ENCODE measurements around the gene SMAD7. TPM values are rescaled to one million over a fixed set of nuclear protein-coding genes. Genes with fewer than 3 reads are reported as not detected.

Gene SMAD7
- total and polyA plus RNA-seq, 2 donors (not counting 1 experiment from before 2014, with no cell fraction given) = 6.1 to 16.3 TPM

- H3K4me1 ChIP-seq (ENCODE audit: control insufficient read depth, extremely low read depth, insufficient read depth, low read length) = peaks cover 47% of the 10 kb centered on the region
- H3K4me2 ChIP-seq (ENCODE audit: extremely low read depth, insufficient read depth, low read length) = no peak overlapping the region
- H3K27ac ChIP-seq (ENCODE audit: insufficient read depth, low read length) = peak overlapping the region; percentile 95
- H3K27me3 ChIP-seq (ENCODE audit: control insufficient read depth, insufficient read depth, low read length) = no peaks in the 10 kb centered on the region
- H3K4me3 ChIP-seq (replicated peaks in 1 of 4; ENCODE audit: control extremely low read depth in 1 of 4, insufficient read depth in 1 of 4, low read depth in 3 of 4, low read length in 4 of 4) = no peak overlapping the region
- H3K36me3 ChIP-seq (ENCODE audit: control insufficient read depth, insufficient read depth, low read length) = no peaks in the 10 kb centered on the region
- no peak for DNase-seq (ENCODE audit: low read depth in 2 of 2)
- no peak overlapping the region for H2AFZ ChIP-seq (ENCODE audit: low read length)
- peak overlapping the region; percentile 53 for H3K9ac ChIP-seq (ENCODE audit: insufficient read depth, low read length)
- no peaks in the 10 kb centered on the region for H4K20me1 ChIP-seq (ENCODE audit: control insufficient read depth, extremely low read depth, insufficient read depth, low read length)
- no peak for TF ChIP-seq EZH2 (IDR thresholded peaks at IDR 0.05; ENCODE audit: low read length, missing control alignments)
- TF ChIP-seq, protein P1, sequence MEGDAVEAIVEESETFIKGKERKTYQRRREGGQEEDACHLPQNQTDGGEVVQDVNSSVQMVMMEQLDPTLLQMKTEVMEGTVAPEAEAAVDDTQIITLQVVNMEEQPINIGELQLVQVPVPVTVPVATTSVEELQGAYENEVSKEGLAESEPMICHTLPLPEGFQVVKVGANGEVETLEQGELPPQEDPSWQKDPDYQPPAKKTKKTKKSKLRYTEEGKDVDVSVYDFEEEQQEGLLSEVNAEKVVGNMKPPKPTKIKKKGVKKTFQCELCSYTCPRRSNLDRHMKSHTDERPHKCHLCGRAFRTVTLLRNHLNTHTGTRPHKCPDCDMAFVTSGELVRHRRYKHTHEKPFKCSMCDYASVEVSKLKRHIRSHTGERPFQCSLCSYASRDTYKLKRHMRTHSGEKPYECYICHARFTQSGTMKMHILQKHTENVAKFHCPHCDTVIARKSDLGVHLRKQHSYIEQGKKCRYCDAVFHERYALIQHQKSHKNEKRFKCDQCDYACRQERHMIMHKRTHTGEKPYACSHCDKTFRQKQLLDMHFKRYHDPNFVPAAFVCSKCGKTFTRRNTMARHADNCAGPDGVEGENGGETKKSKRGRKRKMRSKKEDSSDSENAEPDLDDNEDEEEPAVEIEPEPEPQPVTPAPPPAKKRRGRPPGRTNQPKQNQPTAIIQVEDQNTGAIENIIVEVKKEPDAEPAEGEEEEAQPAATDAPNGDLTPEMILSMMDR (conservative IDR thresholded peaks at IDR 0.05 in 1 of 2, IDR thresholded peaks at IDR 0.05 in 1 of 2; ENCODE audit: low read depth in 1 of 2, low read length in 2 of 2) = no peak
- H3K9me3 ChIP-seq (ENCODE audit: control insufficient read depth, insufficient read depth, low read depth, low read length) = no peaks in the 10 kb centered on the region
- H3K79me2 ChIP-seq (ENCODE audit: control insufficient read depth, insufficient read depth, low read length) = no peaks in the 10 kb centered on the region
These were observed 42.2 kb upstream of the SMAD7 start for GRCh38 chr18:48992791-48993555.

GRCh38 chr18:48992133-48992532 lies 41.4 kb upstream of the SMAD7 start:
- H3K9me3 ChIP-seq (ENCODE audit: control insufficient read depth, insufficient read depth, low read depth, low read length) = no peaks in the 10 kb centered on the region
- no peak overlapping the region for H3K4me2 ChIP-seq (ENCODE audit: extremely low read depth, insufficient read depth, low read length)
- H4K20me1 ChIP-seq (ENCODE audit: control insufficient read depth, extremely low read depth, insufficient read depth, low read length) = no peaks in the 10 kb centered on the region
- no peaks in the 10 kb centered on the region for H3K79me2 ChIP-seq (ENCODE audit: control insufficient read depth, insufficient read depth, low read length)
- no peaks in the 10 kb centered on the region for H3K36me3 ChIP-seq (ENCODE audit: control insufficient read depth, insufficient read depth, low read length)
- H3K27me3 ChIP-seq (ENCODE audit: control insufficient read depth, insufficient read depth, low read length) = no peaks in the 10 kb centered on the region
- H2AFZ ChIP-seq (ENCODE audit: low read length) = no peak overlapping the region
- TF ChIP-seq, protein P1 (conservative IDR thresholded peaks at IDR 0.05 in 1 of 2, IDR thresholded peaks at IDR 0.05 in 1 of 2; ENCODE audit: low read depth in 1 of 2, low read length in 2 of 2) = no peak
- TF ChIP-seq EZH2 (IDR thresholded peaks at IDR 0.05; ENCODE audit: low read length, missing control alignments) = no peak
- no peak overlapping the region for H3K27ac ChIP-seq (ENCODE audit: insufficient read depth, low read length)
- peaks cover 38% of the 10 kb centered on the region for H3K4me1 ChIP-seq (ENCODE audit: control insufficient read depth, extremely low read depth, insufficient read depth, low read length)
- H3K9ac ChIP-seq (ENCODE audit: insufficient read depth, low read length) = no peak overlapping the region
- no peak overlapping the region for H3K4me3 ChIP-seq (replicated peaks in 1 of 4; ENCODE audit: control extremely low read depth in 1 of 4, insufficient read depth in 1 of 4, low read depth in 3 of 4, low read length in 4 of 4)
- no peak for DNase-seq (ENCODE audit: low read depth in 2 of 2)

GRCh38 chr18:48991676-48992075 lies 40.9 kb upstream of the SMAD7 start:
- H3K4me1 ChIP-seq (ENCODE audit: control insufficient read depth, extremely low read depth, insufficient read depth, low read length) = peaks cover 34% of the 10 kb centered on the region
- H3K27me3 ChIP-seq (ENCODE audit: control insufficient read depth, insufficient read depth, low read length) = no peaks in the 10 kb centered on the region
- H3K9me3 ChIP-seq (ENCODE audit: control insufficient read depth, insufficient read depth, low read depth, low read length) = no peaks in the 10 kb centered on the region
- H3K4me3 ChIP-seq (replicated peaks in 1 of 4; ENCODE audit: control extremely low read depth in 1 of 4, insufficient read depth in 1 of 4, low read depth in 3 of 4, low read length in 4 of 4) = no peak overlapping the region
- DNase-seq (ENCODE audit: low read depth in 2 of 2) = no peak
- no peak overlapping the region for H3K9ac ChIP-seq (ENCODE audit: insufficient read depth, low read length)
- TF ChIP-seq, protein P1 (conservative IDR thresholded peaks at IDR 0.05 in 1 of 2, IDR thresholded peaks at IDR 0.05 in 1 of 2; ENCODE audit: low read depth in 1 of 2, low read length in 2 of 2) = no peak
- no peak for TF ChIP-seq EZH2 (IDR thresholded peaks at IDR 0.05; ENCODE audit: low read length, missing control alignments)
- no peak overlapping the region for H3K27ac ChIP-seq (ENCODE audit: insufficient read depth, low read length)
- no peaks in the 10 kb centered on the region for H4K20me1 ChIP-seq (ENCODE audit: control insufficient read depth, extremely low read depth, insufficient read depth, low read length)
- no peaks in the 10 kb centered on the region for H3K36me3 ChIP-seq (ENCODE audit: control insufficient read depth, insufficient read depth, low read length)
- H3K79me2 ChIP-seq (ENCODE audit: control insufficient read depth, insufficient read depth, low read length) = no peaks in the 10 kb centered on the region
- no peak overlapping the region for H2AFZ ChIP-seq (ENCODE audit: low read length)
- no peak overlapping the region for H3K4me2 ChIP-seq (ENCODE audit: extremely low read depth, insufficient read depth, low read length)

All from fibroblast of lung (primary cell).